ENCODE measurements around the gene OARD1.

OARD1 gene

DNA sequence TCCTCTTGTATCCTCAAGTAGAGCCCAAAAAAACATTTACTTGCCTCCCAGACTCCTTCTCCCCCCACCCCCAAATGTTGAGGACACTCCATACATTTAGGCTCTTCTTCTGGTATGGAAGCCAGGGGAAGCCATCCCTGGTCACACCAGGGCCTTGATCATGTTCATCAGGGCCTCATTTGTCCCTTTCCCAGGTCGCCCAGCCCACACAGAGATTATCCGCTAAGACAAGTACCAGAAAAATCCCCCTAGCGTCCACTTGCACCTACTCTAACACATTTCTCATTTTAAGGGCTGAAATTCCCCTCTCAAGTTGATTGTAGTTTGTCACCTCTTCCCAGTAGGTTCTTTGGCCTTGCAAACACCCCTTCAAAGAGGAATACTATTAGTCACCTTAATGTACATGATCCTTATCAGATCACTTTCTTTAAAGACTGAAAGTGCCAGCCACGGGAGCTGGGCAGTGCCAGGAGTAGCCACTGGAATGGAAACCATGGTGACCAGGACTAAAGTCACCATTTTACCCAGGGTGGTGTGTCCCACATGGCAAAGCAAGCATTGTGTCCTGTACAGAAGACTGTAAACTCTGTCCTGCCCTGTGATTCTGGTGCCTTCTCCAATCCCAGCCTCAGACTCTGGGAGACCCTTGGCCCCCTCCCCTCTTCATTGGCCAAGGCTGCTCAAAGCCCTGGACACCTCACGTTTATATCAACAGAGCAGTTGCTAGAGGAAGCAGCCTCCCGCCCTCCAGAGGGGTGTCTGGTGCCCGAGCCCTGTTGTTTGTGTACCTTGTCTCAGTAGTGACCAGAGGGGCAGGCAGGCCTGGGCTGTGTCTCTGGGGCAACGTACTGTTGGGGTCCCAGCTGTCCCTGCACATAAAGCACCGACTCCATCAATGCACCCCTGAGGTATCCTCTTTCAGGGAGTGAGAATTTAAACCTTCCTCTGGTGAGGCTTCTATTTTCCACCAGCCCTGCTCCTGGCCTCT is 24.1 kb downstream of the OARD1 start:
- DNase-seq (ENCODE audit: low read depth) = no peak

DNA sequence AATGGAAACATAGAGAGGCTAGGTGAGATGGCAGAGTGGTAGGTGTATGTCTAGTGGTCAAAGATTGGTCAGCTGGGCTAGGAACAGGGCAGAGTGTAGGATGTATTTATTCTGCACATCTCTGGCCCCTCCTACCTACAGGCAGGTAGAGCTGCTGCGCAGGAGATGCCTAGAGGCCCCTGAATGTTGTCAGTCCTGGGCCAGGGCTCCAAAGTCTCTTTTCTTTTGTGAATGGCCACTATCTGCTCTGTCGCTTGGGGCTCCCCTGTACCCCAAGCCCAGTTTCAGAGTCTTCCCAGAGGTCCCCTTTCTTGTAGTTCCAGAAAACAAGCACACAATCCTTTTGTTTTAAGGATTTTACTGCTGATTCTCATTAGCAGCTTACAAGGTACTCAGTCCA is 24.9 kb downstream of the OARD1 start:
- DNase-seq (ENCODE audit: low read depth) = no peak

DNA sequence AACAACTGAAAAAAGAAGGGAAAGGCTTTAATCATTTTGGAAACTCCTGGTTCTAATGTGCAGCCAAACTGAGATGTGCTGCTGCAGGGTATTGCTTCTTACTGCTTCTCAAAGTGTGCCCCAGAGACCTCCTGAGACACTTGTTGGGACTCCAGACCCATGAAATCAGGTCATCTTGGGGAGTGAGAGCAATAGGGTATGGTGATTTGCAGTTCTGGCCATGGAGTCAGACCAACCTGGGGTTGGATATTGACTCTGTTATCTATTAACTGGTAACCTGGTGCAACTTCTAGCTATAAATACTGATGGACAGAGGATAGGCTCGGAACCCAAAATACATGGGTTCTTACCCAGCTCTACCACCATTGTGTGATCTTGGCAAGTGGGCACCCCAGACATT is 26.1 kb downstream of the OARD1 start:
- no peak for DNase-seq (ENCODE audit: low read depth)

DNA sequence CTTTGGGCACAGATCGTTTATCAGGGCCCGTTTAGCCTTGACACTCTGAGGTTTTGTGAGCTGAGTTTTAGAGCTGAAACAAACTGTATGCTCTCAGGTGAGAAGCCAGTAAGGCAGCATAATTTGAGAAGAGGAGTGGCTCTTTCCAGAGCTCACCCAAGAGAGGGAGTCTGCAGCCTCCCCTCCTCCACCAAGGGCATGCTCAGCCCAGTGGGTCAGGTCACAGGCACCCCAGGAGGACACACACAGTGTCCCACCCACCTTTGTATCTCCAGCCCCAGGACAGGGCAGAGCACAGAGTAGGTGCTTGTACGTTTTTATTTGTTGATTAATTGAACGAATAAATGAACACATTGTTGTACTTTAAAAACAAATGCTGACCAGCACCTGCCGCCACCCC is 26.5 kb downstream of the OARD1 start:
- DNase-seq (ENCODE audit: low read depth) = no peak

DNA sequence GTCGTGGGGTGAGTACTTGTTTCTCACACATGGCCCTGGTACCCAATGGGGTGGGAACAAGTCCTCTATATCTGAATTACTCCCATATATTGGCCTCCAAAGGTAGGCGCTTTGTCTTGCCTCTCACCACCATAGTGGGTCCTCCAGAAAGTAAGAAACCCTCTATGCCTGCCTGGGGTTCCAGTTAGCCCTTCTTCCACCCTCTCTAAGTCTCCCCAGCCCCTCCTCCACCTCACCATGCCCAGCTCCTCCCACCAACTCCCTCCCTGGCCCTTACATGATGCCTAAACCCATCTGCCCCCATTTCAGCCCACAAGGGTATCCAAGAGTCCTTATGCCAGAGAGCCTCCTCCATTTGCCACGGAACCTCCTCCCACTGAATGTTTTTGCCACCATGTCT is 29.0 kb downstream of the OARD1 start:
- DNase-seq (ENCODE audit: low read depth) = no peak

DNA sequence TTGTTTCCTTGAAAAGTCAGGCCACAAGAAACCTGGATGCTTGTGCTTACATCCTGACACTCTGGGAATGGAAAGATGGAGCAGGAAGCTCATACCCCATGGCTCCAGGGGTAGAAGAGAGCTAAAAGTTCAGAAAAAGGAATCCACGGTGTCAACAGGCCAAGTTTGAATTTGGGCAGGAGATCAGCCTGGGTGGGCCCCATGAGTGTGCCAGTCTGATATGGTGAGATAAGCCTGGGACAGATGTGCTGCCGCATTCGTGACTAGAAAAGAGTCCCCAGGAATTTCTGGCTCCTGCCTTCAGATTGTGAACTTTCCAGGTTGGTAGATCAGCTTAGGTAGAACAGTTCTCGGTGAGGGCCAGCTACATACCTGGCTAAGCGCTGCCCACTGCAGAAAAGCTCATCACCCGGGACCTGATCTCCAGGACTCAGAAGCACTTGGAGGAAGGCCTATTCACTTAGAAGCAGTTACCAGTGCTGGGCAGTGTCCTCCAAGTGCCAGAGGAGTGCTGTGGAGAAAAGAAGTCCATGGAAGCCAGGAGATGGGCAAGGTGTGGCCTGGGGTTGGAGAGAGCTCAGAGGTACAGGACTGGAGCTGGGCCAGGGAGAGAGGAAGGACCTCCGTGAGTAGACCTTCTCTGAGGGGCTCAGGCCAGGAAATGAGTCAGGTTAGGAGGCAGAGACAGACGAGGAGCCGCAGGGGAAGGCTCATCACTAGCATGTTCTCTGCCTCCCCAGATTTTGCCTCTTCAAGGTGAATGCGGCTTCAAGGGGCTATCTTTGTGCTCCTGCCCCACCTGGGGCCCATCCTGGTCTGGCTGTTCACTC is 29.7 kb downstream of the OARD1 start, which contains the start of gene TSPO2:
Gene TSPO2 (plus strand): TSS at position 242 of the 830 bp plus-strand sequence. CDS start 519 bp downstream, at position 761.
- DNase-seq (ENCODE audit: low read depth) = no peak

DNA sequence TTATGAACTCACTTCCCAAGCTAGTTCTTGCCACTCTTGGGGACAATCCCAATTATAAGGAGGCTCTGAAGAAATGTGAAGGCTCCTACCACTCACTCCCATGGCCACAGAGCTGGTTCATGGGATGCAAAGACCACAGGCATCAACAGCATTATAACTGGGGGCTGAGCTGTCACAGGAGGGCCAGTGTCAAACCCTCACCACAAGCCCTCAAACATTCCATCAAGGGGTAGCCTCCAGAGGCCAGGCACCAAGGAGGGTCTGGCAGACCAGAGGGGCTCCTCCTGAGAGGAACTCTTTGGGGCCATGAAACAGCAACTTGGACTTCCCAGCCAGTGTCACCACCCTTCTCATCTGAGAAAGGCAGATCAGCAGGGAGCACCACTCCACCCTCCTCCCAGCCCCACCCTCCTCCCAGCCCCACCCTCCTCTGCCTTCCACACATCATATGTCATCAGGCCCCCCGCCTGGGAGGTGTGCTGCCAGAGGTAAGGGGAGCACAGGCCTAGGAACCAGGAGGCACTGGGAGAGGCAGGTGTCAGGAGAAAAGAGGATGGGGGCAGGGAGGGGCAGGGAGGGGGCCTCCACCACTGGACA is 31.1 kb downstream of the OARD1 start:
- DNase-seq (ENCODE audit: low read depth) = no peak

DNA sequence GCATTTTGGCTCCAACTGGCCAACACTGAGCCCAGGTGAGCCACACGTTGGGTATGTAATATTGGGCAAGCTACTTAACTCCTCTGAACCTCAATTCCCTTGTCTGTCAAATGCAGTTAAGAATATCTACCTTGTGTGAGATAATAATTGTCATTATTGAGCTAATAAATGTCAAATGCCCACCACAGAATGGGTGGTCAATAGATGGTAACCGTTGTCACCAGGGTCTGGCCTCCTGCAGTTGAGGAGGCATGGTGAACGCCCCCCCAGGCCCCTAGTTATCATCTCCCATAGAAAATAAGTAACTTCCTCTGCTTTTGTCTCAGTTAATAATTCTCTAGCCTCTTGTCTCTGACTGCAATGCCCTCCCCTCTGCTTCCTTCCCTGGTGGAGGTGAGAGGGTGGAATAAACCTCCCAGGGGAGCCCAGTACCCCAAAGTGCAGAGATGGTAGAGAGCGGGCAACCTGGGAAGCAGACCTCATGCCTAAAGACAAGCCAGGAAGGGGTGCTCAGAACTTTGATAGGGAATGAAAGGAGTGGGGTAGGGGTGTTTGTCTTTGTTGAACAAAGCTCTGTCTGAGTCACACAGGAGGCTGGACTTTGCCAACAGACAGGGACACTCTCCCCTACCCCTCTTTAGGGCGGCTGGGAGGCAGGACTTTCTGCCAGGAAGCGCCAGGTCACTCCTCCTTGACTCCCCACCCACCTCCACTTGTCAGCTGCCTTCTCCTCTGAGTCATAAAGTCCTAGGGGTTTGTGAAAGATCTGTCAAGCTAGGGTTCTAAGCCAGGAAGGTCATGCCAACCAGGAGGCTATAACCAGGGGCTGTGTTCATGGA is 31.8 kb downstream of the OARD1 start:
- DNase-seq (ENCODE audit: low read depth) = no peak

DNA sequence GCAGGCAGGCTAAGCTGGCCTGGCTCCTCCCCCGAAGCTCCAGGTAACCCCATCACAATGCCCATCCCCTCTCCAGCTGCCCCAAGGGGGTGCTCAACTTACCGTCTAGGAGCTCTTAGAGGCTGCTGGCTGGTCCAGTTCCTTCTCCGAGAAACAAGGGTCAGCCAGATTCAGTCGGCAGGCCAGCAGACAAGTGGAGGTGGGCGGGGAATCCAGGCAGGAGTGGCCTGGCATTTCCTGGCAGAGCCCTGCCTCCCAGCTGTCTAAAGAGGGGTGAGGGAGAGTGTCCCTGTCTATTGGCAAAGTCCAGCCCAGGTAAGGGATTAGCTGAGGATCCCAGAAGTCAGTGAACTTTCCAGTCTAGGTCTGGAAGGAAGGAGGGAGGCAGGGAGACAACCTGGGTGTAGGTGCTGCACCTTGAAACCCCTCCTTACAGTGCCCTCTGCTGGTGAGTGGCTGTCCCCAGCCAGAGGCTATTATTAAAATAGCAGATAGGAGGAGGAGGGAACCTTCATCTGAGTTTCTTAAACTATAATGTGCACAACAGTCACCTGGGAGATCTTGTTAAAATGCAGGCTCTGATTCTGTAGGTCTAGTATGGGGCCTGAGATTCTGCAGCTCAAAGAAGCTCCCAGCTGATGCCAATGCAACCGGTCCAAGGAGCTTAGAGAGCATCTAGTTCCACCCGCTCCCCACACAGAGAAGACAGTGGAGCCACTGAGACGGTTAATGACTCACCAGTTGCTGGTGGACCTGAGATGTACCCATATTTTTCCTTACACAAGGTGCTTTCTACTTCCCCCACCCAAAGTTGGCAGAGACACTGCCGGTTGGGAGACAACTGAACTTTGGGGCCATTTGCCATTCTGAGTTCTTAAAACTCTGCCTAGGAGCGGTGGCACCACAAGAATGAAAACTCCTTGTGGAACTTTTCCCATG is 32.8 kb downstream of the OARD1 start, which contains the start of gene UNC5CL:
Gene UNC5CL (minus strand): TSS at position 162 of the 939 bp plus-strand sequence. CDS start 4,147 bp downstream, outside the sequence.
- DNase-seq (ENCODE audit: low read depth) = peak; percentile 32

DNA sequence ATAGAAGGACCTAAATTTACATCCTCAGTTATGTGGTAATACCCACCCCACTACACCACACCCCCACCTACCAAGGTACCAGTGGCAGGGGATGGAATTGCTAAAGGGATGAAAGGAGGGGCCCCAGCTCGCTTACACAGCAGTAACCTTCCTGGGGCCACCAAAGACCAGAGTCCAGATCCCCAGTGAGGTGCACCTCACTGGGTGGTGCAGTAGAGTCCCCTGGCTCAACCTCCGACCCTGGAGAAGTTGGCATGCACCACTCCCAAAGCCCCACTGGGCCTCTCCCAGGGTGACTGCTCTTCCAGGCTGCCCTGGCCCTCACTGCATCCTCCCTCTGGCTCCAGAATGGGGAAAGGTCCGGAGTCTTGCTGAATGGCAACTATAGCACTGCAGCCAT is 34.0 kb downstream of the OARD1 start:
- no peak for DNase-seq (ENCODE audit: low read depth)

DNA sequence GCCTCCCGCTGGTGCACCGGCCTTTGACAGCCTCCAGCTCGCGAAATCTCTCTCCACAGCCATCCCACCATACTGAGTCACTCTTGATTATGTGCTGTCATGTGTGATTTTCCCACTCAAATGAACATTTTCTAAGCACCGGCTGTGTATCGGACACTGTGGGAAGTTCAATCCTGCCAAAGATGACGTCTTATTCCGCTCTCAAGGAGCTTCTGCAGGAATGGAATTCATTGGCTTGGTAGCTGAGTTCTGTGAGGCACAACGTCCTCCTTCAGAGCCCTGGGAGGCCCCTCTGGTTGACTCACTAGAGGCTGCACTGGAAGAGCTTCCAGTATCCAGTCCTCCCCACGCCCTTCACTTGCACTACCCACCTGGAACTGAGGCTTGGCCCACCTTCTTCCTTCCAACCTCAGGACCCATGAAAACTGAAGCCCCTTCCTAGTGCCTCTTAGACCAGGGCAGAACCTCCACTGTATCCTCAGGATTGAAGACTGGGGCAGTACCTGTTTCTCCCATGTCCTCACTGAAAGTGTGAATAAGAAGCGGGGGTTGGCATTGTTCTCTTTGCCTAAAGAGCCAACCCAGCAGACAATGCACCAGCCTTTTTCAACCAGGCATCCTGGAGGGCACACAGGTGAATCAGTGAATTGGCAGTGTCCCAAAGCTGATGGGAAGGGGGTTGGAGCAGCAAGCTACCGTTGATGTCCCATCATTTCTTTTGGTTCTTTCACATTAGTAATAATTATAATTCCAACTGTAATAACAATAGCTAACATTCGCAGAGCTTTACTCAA is 34.9 kb downstream of the OARD1 start:
- no peak for DNase-seq (ENCODE audit: low read depth)

DNA sequence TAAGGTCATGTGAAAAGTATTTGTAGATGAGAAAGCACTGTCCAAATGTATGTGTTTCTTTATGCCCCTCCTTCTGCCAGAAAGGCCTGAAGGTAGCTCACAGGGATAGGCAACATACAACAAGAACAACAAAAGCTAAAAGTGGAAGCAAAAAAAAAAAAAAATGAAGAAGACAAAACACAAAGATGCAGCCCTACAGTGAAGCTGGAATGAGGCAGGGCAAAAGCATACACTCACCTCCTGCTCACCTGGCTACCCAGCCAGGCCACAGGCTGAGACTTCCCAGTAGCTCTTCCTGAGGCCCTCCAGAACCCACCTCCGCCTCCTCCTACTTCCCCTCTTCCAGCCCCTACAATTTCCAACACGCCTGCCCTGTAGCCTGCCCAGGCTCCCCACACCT is 35.6 kb downstream of the OARD1 start:
- no peak for DNase-seq (ENCODE audit: low read depth)

DNA sequence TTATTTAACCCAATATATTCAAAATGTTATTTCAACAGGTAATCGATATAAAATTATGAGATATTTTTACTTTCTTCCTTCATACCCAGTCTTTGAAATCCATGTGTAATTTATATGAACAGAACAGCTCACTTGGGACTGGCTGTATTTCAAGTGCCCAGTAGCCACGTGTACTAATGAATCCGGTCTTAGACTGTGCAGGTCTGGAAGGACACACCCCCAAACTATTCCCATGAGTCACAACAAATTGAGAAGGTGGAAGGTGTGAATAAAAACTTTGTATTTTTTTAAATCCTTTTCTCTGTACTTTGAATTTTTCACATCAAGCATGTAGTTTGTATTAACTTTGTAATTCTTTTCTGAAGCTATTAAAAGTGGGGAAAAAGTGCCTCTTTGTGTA is 36.0 kb downstream of the OARD1 start:
- no peak for DNase-seq (ENCODE audit: low read depth)

DNA sequence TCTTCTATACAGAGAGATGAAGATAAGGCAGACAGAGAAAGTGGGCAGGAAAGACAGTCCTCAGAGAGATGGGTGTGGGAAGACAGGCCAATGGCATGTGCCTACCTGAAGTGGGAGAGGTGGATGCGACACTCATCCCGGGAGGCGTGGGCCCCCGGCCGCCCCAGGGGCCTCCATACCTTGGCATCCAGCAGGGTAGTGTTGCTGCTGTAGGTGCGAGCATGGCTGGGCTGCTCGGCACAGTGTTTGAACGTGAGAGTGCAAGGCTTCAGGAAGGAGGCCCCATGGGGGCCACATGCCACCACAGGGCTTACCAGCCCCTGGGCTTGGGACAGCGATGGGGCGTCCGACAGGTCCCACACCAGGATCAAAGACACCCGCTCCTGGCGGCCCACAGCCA is 38.4 kb downstream of the OARD1 start:
- DNase-seq (ENCODE audit: low read depth) = no peak

DNA sequence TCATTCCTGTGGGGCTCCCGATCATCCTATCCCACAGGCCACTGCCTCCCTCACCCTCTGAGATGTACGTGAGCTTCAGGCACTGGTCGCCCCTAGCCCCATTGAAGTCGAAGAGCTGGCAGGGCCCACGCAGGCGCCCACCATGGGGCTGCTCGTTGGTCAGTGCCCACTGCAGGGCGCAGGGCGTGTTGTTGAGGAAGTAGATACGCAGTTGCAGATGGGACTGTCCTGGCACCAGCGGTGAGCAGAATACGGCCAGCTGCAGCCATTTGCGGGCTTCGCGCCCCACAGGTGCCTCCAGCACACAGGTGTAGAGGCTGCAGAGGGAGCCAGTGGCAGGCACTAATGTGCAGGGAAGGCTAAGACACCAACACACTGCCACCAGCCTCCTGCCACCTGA is 39.3 kb downstream of the OARD1 start:
- no peak for DNase-seq (ENCODE audit: low read depth)

DNA sequence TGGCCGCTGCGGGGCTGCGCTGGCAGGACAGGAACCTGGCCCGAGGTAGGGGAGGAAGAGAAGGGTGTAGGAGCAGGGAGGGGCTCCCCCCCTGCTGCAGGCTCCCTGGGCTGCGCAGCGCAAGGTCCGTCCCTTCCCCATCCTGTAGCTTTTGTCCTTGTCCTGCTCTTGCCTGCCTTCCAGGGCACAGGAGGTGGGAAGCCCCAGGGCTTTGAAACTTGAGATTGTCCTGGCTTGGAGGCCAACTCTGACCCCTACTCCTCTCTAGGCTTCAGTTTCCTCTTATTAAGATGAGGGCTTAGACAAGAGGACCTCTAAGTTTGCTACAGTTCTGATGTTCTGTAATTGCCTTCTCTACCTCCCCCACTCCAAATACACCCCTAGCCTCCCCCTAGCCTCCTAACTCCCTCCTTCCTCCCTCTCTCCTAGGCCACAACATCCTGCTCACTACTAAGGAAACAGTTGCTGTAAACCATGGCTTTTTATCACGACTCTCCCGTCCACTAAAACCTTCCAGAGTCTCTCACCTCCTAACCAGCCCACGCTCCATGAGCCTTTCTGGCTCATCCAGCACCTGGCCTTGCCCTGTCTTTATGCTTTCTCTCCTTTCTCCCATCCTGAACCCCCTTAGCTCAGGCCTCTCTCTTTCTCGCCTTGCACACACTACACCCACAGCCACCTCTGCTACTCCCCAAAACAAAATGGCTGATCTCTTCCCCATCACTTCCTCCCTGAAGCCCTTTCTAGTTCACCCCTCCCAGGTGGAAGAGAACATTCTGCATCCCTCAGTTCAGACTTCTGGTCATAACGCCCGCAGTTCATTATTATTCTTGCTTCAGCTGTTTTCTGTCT is 43.4 kb downstream of the OARD1 start:
- DNase-seq (ENCODE audit: low read depth) = no peak

DNA sequence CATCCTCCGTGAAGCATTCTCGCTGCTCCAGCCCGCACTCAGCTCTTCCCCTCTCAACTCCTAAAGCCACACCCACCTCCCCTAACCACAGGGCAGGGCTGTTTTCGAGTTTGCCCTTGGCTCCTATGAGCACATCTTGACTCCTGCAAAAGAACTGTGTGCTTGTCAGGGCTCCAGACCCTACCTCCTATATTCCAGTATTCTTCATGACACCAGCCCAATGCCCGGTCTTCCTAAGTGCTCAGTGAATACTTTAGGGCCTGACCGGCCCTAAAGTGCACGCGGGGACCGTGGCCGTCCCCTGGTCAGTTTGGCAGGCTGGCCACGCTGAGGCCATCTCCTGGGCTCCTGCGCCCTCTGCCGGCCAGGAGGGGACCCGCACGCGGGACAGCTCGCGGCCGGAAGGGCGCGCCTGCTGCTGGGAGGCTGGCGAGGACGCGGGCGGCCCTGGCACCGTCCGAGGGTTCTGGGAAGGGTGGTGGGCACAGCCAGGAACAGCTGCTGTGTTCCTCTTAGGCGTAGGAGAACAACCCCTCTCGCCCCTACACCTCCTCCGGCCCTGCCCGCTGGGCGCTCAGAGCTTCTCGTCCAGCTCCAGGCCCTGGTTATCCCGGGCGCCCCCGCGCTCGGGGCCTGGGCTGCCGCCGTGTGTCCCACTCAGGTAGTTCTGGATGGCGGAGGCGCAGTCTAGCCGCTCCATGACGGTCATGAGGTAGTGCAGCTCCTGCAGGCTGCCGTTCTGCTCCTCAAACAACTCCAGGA is 44.2 kb downstream of the OARD1 start:
- peak; percentile 41 for DNase-seq (ENCODE audit: low read depth)

DNA sequence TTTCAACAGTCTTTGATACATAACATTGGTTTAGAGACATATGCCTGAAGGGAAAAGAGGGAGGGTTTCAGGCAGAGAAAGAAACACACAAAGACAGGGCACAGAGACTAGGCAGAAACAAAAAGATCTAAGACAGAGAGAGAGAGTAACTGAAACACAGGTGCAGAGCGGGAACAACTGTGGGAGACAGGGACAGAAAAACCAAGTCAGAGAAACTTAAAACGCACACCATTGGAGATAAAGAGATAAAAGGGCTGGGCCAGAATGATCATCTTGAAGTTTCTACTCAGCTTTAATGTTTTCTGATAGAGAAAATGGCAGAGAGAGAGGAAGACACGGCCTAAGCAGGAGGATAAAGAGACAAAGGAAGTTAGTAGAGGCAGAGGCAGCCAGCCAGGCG is 44.9 kb downstream of the OARD1 start:
- DNase-seq (ENCODE audit: low read depth) = no peak

Data from stimulated activated CD8-positive, alpha-beta memory T cell treated with anti-CD3 and anti-CD28 coated beads, Interleukin-15, amount 100 ng/mL, for 1 hour (primary cell).